ENCODE measurements around the gene ZIC2.

DNA sequence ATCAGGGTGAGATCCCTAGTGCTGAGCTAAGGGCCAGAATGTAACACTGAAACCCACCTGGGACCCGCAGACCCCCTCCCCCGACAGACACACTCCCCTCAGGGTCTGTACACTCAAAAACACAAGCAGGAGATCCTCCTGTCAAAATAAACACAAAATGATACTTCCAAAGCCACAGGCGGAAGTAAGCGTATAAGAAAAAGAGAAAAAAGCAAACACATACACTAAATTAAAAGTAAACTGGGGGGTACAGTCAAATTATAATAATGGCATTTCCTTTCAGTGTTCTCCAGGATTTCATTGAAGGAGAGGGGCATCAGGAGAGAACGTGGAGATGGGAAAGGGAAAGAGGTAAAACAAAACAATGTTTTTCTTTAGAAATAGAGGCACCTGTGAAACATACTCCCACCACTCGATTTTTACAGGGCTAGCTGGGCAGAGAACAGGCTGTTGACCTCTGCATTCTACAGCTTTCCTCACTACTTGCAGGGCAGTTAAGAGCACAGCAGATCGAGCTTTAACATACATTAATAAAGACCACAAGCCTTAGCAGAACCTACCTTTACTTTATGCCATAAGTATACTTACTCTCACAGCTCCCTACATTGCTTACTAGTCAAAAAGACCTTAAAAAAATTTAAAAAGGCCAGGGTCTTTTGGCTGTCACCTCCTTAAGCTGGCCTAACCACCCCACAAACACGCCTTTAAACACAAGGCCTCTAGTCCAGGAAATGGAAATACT lies 15.3 kb upstream of the ZIC2 start:
- TF ChIP-seq POLR2A (IDR thresholded peaks at IDR 0.05) (no peak), EP300 (IDR thresholded peaks at IDR 0.05) (no peak)
- TF ChIP-seq, protein P1, sequence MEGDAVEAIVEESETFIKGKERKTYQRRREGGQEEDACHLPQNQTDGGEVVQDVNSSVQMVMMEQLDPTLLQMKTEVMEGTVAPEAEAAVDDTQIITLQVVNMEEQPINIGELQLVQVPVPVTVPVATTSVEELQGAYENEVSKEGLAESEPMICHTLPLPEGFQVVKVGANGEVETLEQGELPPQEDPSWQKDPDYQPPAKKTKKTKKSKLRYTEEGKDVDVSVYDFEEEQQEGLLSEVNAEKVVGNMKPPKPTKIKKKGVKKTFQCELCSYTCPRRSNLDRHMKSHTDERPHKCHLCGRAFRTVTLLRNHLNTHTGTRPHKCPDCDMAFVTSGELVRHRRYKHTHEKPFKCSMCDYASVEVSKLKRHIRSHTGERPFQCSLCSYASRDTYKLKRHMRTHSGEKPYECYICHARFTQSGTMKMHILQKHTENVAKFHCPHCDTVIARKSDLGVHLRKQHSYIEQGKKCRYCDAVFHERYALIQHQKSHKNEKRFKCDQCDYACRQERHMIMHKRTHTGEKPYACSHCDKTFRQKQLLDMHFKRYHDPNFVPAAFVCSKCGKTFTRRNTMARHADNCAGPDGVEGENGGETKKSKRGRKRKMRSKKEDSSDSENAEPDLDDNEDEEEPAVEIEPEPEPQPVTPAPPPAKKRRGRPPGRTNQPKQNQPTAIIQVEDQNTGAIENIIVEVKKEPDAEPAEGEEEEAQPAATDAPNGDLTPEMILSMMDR (IDR thresholded peaks at IDR 0.05) = no peak
